Left lung (tissue), 10 donors: ENCODE data around the gene PDILT. TPM values are rescaled to one million over a fixed set of nuclear protein-coding genes. Genes with fewer than 3 reads are reported as not detected.

ENCODE experiments used
- ATAC-seq: fragments of 200-7000 bp; cut with Tn5 transposase; one replicate; pipeline ENCODE4 v1.9.1; 2020; ENCODE audit warnings: moderate library complexity
- DNase-seq, 4 donors: peaks; one replicate each; pipeline ENCODE4 v3.0.0-alpha.2; 2013 to 2020
- H3K27ac ChIP-seq, 2 donors: fragments of 200-600 bp; sonication (generic) in 1 of 2; one replicate each; pipeline versions ENCODE4 v1.5.0 to v1.8.0; 2020 to 2021
- H3K27me3 ChIP-seq, 2 donors: fragments of 200-600 bp; sonication (generic) in 1 of 2; one replicate each; pipeline versions ENCODE4 v1.5.0 to v1.8.0; 2020 to 2021
- H3K36me3 ChIP-seq, 2 donors: fragments of 200-600 bp; sonication (generic) in 1 of 2; one replicate each; pipeline versions ENCODE4 v1.5.0 to v1.8.0; 2020 to 2021
- H3K4me1 ChIP-seq, 2 donors: fragments of 200-600 bp; one replicate each; pipeline ENCODE4 v1.8.0; 2021
- H3K4me3 ChIP-seq, 2 donors: fragments of 200-600 bp; sonication (generic) in 1 of 2; one replicate each; pipeline versions ENCODE4 v1.5.0 to v1.8.0; 2020 to 2021; ENCODE audit warnings: mild to moderate bottlenecking in 1 of 2
- H3K9me3 ChIP-seq, 2 donors: fragments of 200-600 bp; sonication (generic) in 1 of 2; one replicate each; pipeline versions ENCODE4 v1.5.0 to v1.8.0; 2020 to 2021
- CTCF ChIP-seq, 2 donors: fragments of 200-600 bp; sonication (generic) in 1 of 2; IDR thresholded peaks; one replicate each; pipeline versions ENCODE4 v1.5.0 to v1.8.0; 2021; ENCODE audit warnings: antibody characterized with exemption in 2 of 2
- intact Hi-C, 2 donors: fragments of 100-400 bp; cut with DNase I; formaldehyde crosslinking; loops; one replicate each; pipeline versions ENCODE4 v1.11.2 to v1.14.2; 2022
- polyA plus RNA-seq, 6 donors: library from polyadenylated mRNA; unstranded; fragments of 120-200 nt; gene quantifications; one replicate each; pipeline ENCODE4 v1.2.1, GENCODE V29; 2013; ENCODE audit not compliant: insufficient read length in 6 of 6
- total RNA-seq, 2 donors: library from RNA; stranded (reverse); fragmentation: NEBNext Ultra II Directional; extraction: Animal tissue kit (Norgen Biotek cat#: 25700); gene quantifications; one replicate each; pipeline ENCODE4 v1.2.1, GENCODE V29; 2021
- donor health status: DM: no; HTN: yes; CAD: no.
- donor health status: DM: no; HTN: no; CAD: no.

The PDILT gene
- total and polyA plus RNA-seq, 8 donors, result not detected

DNA sequence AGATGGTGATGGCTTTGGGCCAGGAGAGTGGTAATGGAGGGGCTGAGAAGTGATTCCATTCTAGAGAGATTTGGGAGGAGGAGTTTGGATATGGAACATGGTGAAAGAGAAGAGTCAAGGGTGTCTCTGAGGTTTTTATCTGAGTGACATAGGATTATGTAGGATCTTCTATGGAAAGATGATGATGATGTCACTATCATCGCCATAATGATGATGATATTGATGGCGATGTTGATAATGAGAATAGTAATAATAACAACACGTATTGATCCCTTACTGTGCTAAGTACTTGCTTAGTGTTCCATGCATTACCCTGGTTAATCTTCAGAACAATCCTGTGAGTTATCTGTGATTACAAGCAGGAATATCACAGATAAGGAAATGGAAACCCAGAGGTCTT lies 16.6 kb downstream of the PDILT start:
- TF ChIP-seq CTCF (IDR thresholded peaks at IDR 0.05), result no peak
- no peaks in the 10 kb centered on the region for H3K9me3 ChIP-seq
- ATAC-seq, result no peak
- H3K4me1 ChIP-seq, result peaks cover 0 to 6% of the 10 kb centered on the region in 2 donors
- no peak for DNase-seq
- no peak overlapping the region for H3K27ac ChIP-seq
- H3K36me3 ChIP-seq, result no peaks in the 10 kb centered on the region
- no peak overlapping the region for H3K4me3 ChIP-seq
- intact Hi-C loops, result loop anchor here in 1 of 2 donors (10.0 kb wide), 1 partner anchor 493 kb away; no protein-coding TSS in a partner anchor
- peaks cover 0 to 9% of the 10 kb centered on the region in 2 donors for H3K27me3 ChIP-seq

- peak in 3 of 4 donors; percentile 26 to 62 (median 61) for DNase-seq
- Histone ChIP-seq H3K27me3 (peaks cover 0 to 9% of the 10 kb centered on the region in 2 donors), H3K27ac (no peak overlapping the region), H3K9me3 (no peaks in the 10 kb centered on the region), H3K4me1 (peaks cover 0 to 6% of the 10 kb centered on the region in 2 donors), H3K4me3 (no peak overlapping the region), H3K36me3 (no peaks in the 10 kb centered on the region)
- TF ChIP-seq CTCF (IDR thresholded peaks at IDR 0.05), result peak; percentile 71 to 85
- ATAC-seq, result peak; percentile 82
- intact Hi-C loops, result loop anchor here in 1 of 2 donors (10.0 kb wide), 1 partner anchor 491 kb away; no protein-coding TSS in a partner anchor
These were observed 18.4 kb downstream of the PDILT start for GRCh38 chr16:20385844-20386832.

DNA sequence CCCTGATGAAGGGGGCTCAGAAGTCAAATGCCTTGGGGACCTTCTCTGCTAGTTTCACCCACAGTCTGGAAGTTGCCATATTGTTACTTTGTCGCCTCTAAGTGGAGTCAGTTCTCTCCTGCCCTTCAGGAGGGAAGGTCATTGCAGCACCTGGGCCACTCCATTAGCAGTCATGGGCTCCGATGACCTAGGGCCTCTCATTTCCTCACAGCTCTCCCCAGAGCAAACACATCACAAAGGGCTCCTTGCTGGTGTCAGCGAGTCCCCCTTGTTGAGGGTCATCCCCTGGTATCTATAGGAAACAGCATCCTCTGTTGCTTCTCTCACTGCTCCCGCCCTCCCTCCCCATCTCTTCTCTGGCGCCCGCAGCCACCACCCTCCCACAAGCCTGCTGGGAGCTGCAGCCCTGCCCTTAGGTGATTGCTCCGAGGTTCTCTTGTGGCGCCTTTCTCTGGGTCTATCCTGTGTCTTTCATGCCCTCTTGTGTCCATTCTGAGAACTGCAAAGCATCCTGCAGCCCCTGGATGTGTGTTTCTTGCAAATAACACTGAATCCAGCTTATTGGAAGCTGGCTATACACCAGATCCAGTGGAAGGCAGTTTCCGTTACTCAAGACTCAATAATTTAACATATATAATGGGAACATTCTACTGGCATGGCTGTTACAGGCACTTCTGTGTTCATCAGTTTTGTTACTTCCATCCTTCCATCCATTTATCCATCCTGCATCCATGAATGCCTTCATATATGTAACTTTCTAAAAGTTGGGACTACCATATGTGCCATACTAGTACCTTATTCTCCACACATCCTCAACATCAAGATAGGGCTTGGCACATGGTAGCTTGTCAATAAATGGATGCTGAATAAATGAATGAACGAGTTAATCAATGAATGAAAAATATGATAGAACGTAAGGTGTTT lies 21.2 kb downstream of the PDILT start:
- H3K27me3 ChIP-seq, result peaks cover 0 to 25% of the 10 kb centered on the region in 2 donors
- DNase-seq (peak in 2 of 4 donors; percentile 42 to 61), ATAC-seq (peak; percentile 92)
- H3K4me1 ChIP-seq, result peaks cover 0 to 6% of the 10 kb centered on the region in 2 donors
- H3K4me3 ChIP-seq, result no peak overlapping the region
- H3K27ac ChIP-seq, result no peak overlapping the region
- no peaks in the 10 kb centered on the region for H3K36me3 ChIP-seq
- H3K9me3 ChIP-seq, result no peaks in the 10 kb centered on the region
- TF ChIP-seq CTCF (IDR thresholded peaks at IDR 0.05), result peak; percentile 80 to 82
- intact Hi-C loops, result loop anchor here in 1 of 2 donors (10.0 kb wide), 1 partner anchor 489 kb away; no protein-coding TSS in a partner anchor

DNA sequence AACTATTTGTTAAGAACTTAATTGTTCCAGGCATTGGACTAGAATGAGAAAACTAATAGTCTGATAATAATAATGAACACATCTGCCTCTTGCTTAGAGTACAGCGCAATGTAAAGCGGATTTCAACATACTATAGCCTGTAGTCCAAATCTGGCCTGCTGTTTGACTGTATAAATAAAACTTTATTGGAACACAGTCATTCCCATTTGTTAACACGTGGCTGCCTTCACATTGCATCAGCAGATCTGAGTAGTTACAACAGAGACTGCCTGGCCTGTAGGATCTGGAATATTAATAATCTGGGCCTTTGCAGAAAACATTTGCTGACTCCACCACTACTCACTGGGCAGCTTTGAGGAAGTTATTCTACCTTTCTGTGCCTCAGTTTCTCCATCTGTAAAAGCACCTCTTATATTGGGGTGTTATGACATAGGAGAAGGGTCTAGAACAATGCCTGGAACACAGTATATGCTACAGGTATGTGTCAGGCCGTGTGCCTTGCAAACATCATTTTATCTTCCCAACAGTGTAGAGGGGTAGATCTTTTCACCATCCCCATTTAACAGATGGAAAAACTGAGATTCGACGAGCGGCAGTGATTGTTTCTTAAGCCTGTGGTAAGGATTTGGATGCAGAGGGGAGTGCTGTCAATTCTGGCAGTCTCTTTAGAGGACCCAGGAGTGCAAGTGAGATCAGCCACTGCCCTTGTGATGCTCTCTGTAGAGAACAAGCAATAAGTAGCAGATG lies 22.2 kb downstream of the PDILT start:
- H3K27me3 ChIP-seq, result peaks cover 0 to 25% of the 10 kb centered on the region in 2 donors
- no peak for ATAC-seq
- H3K36me3 ChIP-seq, result no peaks in the 10 kb centered on the region
- no peak for TF ChIP-seq CTCF (IDR thresholded peaks at IDR 0.05)
- no peak overlapping the region for H3K4me3 ChIP-seq
- H3K27ac ChIP-seq, result no peak overlapping the region
- no peak for DNase-seq
- peaks cover 0 to 6% of the 10 kb centered on the region in 2 donors for H3K4me1 ChIP-seq
- no peaks in the 10 kb centered on the region for H3K9me3 ChIP-seq
- intact Hi-C loops, result loop anchor here in 1 of 2 donors (10.0 kb wide), 1 partner anchor 488 kb away; no protein-coding TSS in a partner anchor
